ENCODE measurements around the gene RAD52.

RAD52 gene

GRCh38 chr12:911191-911826 is 38.2 kb downstream of the RAD52 start:
- no peak overlapping the region for H3K4me2 ChIP-seq (ENCODE audit: low read length)
- no peak overlapping the region for H2AFZ ChIP-seq (ENCODE audit: low read depth, low read length)
- H3K36me3 ChIP-seq (replicated peaks; ENCODE audit: low read depth, low read length), result peaks cover 59% of the 10 kb centered on the region
- H3K27me3 ChIP-seq (ENCODE audit: low read depth, low read length), result no peaks in the 10 kb centered on the region
- no peak for TF ChIP-seq EZH2phosphoT487 (IDR thresholded peaks at IDR 0.05; ENCODE audit: low read depth)
- peaks cover 6% of the 10 kb centered on the region; the same call in 1 of the 2 replicates for H3K4me1 ChIP-seq (ENCODE audit: low read length)
- H3K79me2 ChIP-seq (ENCODE audit: low read length), result no peaks in the 10 kb centered on the region; the same call in 1 of the 2 replicates
- H3K9ac ChIP-seq (ENCODE audit: low read length), result no peak overlapping the region
- H3K27ac ChIP-seq (ENCODE audit: low read length), result no peak overlapping the region
- no peaks in the 10 kb centered on the region for H4K20me1 ChIP-seq (ENCODE audit: insufficient read depth, low read length)
- H3K4me3 ChIP-seq (ENCODE audit: low read length), result no peak overlapping the region
- no peaks in the 10 kb centered on the region for H3K9me3 ChIP-seq (ENCODE audit: insufficient read depth, low read length)

GRCh38 chr12:910416-910815 is 39.1 kb downstream of the RAD52 start:
- Histone ChIP-seq H3K36me3 (replicated peaks; ENCODE audit: low read depth, low read length) (peaks cover 66% of the 10 kb centered on the region), H2AFZ (ENCODE audit: low read depth, low read length) (no peak overlapping the region), H3K79me2 (ENCODE audit: low read length) (no peaks in the 10 kb centered on the region; the same call in 1 of the 2 replicates), H3K9me3 (ENCODE audit: insufficient read depth, low read length) (no peaks in the 10 kb centered on the region), H3K4me1 (ENCODE audit: low read length) (peaks cover 6% of the 10 kb centered on the region; the same call in 1 of the 2 replicates), H3K27ac (ENCODE audit: low read length) (no peak overlapping the region), H3K4me3 (ENCODE audit: low read length) (no peak overlapping the region), H3K27me3 (ENCODE audit: low read depth, low read length) (no peaks in the 10 kb centered on the region), H3K9ac (ENCODE audit: low read length) (no peak overlapping the region), H4K20me1 (ENCODE audit: insufficient read depth, low read length) (no peaks in the 10 kb centered on the region), H3K4me2 (ENCODE audit: low read length) (no peak overlapping the region)
- no peak for TF ChIP-seq CTCF (IDR thresholded peaks at IDR 0.05; ENCODE audit: low read depth, low read length)
- TF ChIP-seq EZH2phosphoT487 (IDR thresholded peaks at IDR 0.05; ENCODE audit: low read depth), result no peak

- no peak for TF ChIP-seq EZH2phosphoT487 (IDR thresholded peaks at IDR 0.05; ENCODE audit: low read depth)
- TF ChIP-seq CTCF (IDR thresholded peaks at IDR 0.05; ENCODE audit: low read depth, low read length), result no peak
- no peak overlapping the region for H3K9ac ChIP-seq (ENCODE audit: low read length)
- H3K4me3 ChIP-seq (ENCODE audit: low read length), result no peak overlapping the region
- peaks cover 62% of the 10 kb centered on the region for H3K36me3 ChIP-seq (replicated peaks; ENCODE audit: low read depth, low read length)
- no peaks in the 10 kb centered on the region for H3K9me3 ChIP-seq (ENCODE audit: insufficient read depth, low read length)
- no peak overlapping the region for H3K27ac ChIP-seq (ENCODE audit: low read length)
- H3K79me2 ChIP-seq (ENCODE audit: low read length), result peaks cover under 1% of the 10 kb centered on the region; the same call in 1 of the 2 replicates
- H3K27me3 ChIP-seq (ENCODE audit: low read depth, low read length), result no peaks in the 10 kb centered on the region
- H3K4me1 ChIP-seq (ENCODE audit: low read length), result peaks cover 6% of the 10 kb centered on the region; the same call in 1 of the 2 replicates
- H2AFZ ChIP-seq (ENCODE audit: low read depth, low read length), result no peak overlapping the region
- no peaks in the 10 kb centered on the region for H4K20me1 ChIP-seq (ENCODE audit: insufficient read depth, low read length)
- no peak overlapping the region for H3K4me2 ChIP-seq (ENCODE audit: low read length)
Measured at GRCh38 chr12:909861-910260, 39.6 kb downstream of the RAD52 start.

- Histone ChIP-seq H3K27ac (ENCODE audit: low read length) (no peak overlapping the region), H3K79me2 (ENCODE audit: low read length) (peaks cover 2% of the 10 kb centered on the region; the same call in 1 of the 2 replicates), H3K4me3 (ENCODE audit: low read length) (no peak overlapping the region), H3K27me3 (ENCODE audit: low read depth, low read length) (no peaks in the 10 kb centered on the region), H3K9ac (ENCODE audit: low read length) (no peak overlapping the region), H4K20me1 (ENCODE audit: insufficient read depth, low read length) (no peaks in the 10 kb centered on the region), H3K4me2 (ENCODE audit: low read length) (no peak overlapping the region), H2AFZ (ENCODE audit: low read depth, low read length) (no peak overlapping the region), H3K36me3 (replicated peaks; ENCODE audit: low read depth, low read length) (peaks cover 57% of the 10 kb centered on the region), H3K4me1 (ENCODE audit: low read length) (peaks cover 4% of the 10 kb centered on the region; the same call in 1 of the 2 replicates), H3K9me3 (ENCODE audit: insufficient read depth, low read length) (no peaks in the 10 kb centered on the region)
- TF ChIP-seq CTCF (IDR thresholded peaks at IDR 0.05; ENCODE audit: low read depth, low read length) (no peak), EZH2phosphoT487 (IDR thresholded peaks at IDR 0.05; ENCODE audit: low read depth) (no peak)
Measured at GRCh38 chr12:907413-908185, 41.9 kb downstream of the RAD52 start.
